H1 (cell line): Measurements from ENCODE around the gene DIPK1B. TPM values are rescaled to one million over a fixed set of nuclear protein-coding genes. Genes with fewer than 3 reads are reported as not detected.

ENCODE experiments used
- CTCF ChIA-PET: fragments of 300-600 bp; sonication (Branson Sonifier 250); formaldehyde crosslinking; loops from one replicate; lab custom pipeline; 2021; ENCODE audit not compliant: partially characterized antibody; lab: Charles Lee
- POLR2A ChIA-PET: fragments of 300-600 bp; sonication (Branson Sonifier 250); formaldehyde crosslinking; loops from one replicate; lab custom pipeline; 2021; ENCODE audit warnings: inconsistent platforms; ENCODE audit not compliant: partially characterized antibody; lab: Charles Lee
- DNase-seq, 2 experiments: peaks; one replicate each; pipeline versions ENCODE4 v3.0.0 to v3.0.0-alpha.2; 2010 to 2022; ENCODE audit warnings: low spot score in 2 of 2, low read depth in 1 of 2, mixed read lengths in 1 of 2
- FAIRE-seq: peaks from 2 replicates; lab custom pipeline; 2011; peaks lifted over from hg19 to GRCh38; lab: Jason Lieb, UNC
- H2AFZ ChIP-seq: 2 replicates; pipeline ENCODE4 v1.8.1; 2012; ENCODE audit warnings: low read length, inconsistent platforms
- H2AK5ac ChIP-seq: 2 replicates; pipeline ENCODE4 v1.6.1; 2013; ENCODE audit warnings: low read depth, low read length
- H2BK120ac ChIP-seq: replicated peaks from 2 replicates; pipeline ENCODE3; 2013; ENCODE audit warnings: low read depth, low read length, inconsistent platforms
- H2BK12ac ChIP-seq: 2 replicates; pipeline ENCODE4 v1.6.1; 2013; ENCODE audit warnings: low read depth, low read length
- H2BK15ac ChIP-seq: 2 replicates; pipeline ENCODE4 v1.6.1; 2013; ENCODE audit warnings: low read length
- H2BK20ac ChIP-seq: 2 replicates; pipeline ENCODE4 v1.6.1; 2013; ENCODE audit warnings: low read length
- H2BK5ac ChIP-seq: 2 replicates; pipeline ENCODE4 v1.6.1; 2013; ENCODE audit warnings: low read depth, low read length
- H3K14ac ChIP-seq: 2 replicates; pipeline ENCODE4 v1.6.1; 2013; ENCODE audit warnings: inconsistent platforms; ENCODE audit not compliant: insufficient read length
- H3K18ac ChIP-seq: 2 replicates; pipeline ENCODE4 v1.6.1; 2013; ENCODE audit warnings: low read length; ENCODE audit errors: extremely low read depth
- H3K23ac ChIP-seq: 2 replicates; pipeline ENCODE4 v1.6.1; 2013; ENCODE audit warnings: inconsistent platforms; ENCODE audit not compliant: insufficient read length
- H3K23me2 ChIP-seq: 2 replicates; pipeline ENCODE4 v1.6.1; 2013; ENCODE audit warnings: low read depth, low read length
- H3K27ac ChIP-seq: 2 replicates; pipeline ENCODE4 v1.6.1; 2011; ENCODE audit warnings: low read depth, low read length, inconsistent platforms
- H3K27me3 ChIP-seq, 4 experiments: replicated peaks in 1 of 4; 1 replicate in 1 of 4; 2 replicates in 3 of 4; pipeline versions ENCODE4 v1.6.1 to v1.8.1; 2011 to 2013; ENCODE audit warnings: low read length in 3 of 4, mild to moderate bottlenecking in 3 of 4, inconsistent platforms in 2 of 4, mixed read lengths in 2 of 4, moderate library complexity in 1 of 4; ENCODE audit not compliant: control insufficient read depth in 3 of 4, insufficient read depth in 3 of 4; ENCODE audit errors: extremely low read depth in 1 of 4
- H3K36me3 ChIP-seq, 4 experiments: 2 replicates each; pipeline versions ENCODE4 v1.6.1 to v1.8.1; 2011 to 2013; ENCODE audit warnings: mild to moderate bottlenecking in 4 of 4, low read length in 3 of 4, moderate library complexity in 2 of 4, control low read depth in 1 of 4, inconsistent platforms in 1 of 4; ENCODE audit not compliant: insufficient read depth in 4 of 4, control insufficient read depth in 2 of 4
- H3K4ac ChIP-seq: replicated peaks from 2 replicates; pipeline ENCODE3; 2013; ENCODE audit warnings: low read length, low read depth, mixed read lengths, inconsistent platforms; ENCODE audit not compliant: insufficient read length
- H3K4me1 ChIP-seq, 4 experiments: replicated peaks in 1 of 4; 1 replicate in 1 of 4; 2 replicates in 3 of 4; pipeline versions ENCODE4 v1.6.1 to v1.8.1; 2011 to 2013; ENCODE audit warnings: low read length in 3 of 4, inconsistent platforms in 2 of 4, mixed read lengths in 1 of 4; ENCODE audit not compliant: insufficient read depth in 4 of 4, control insufficient read depth in 3 of 4
- H3K4me2 ChIP-seq, 2 experiments: 2 replicates each; pipeline versions ENCODE4 v1.6.1 to v1.8.1; 2011 to 2013; ENCODE audit warnings: low read depth in 2 of 2, low read length in 2 of 2, control low read depth in 1 of 2, inconsistent platforms in 1 of 2, mild to moderate bottlenecking in 1 of 2; ENCODE audit not compliant: insufficient read depth in 1 of 2
- H3K4me3 ChIP-seq, 4 experiments: fragments of 200-600, 300-600 bp in 1 of 4; sonication (generic), shearing (Covaris generic), sonication (Bioruptor Twin) in 1 of 4; 2 replicates each; pipeline versions ENCODE4 v1.5.1 to v1.8.1; 2011 to 2016; ENCODE audit warnings: low read length in 4 of 4, low read depth in 3 of 4, control low read depth in 2 of 4, inconsistent platforms in 2 of 4, mild to moderate bottlenecking in 2 of 4, mixed read lengths in 1 of 4, moderate library complexity in 1 of 4; ENCODE audit not compliant: insufficient read depth in 2 of 4; ENCODE audit errors: extremely low read depth in 1 of 4
- H3K56ac ChIP-seq: replicated peaks from 2 replicates; pipeline ENCODE3; 2013; ENCODE audit warnings: low read depth, mild to moderate bottlenecking, mixed read lengths, low read length, inconsistent platforms; ENCODE audit not compliant: insufficient read length
- H3K79me1 ChIP-seq: 2 replicates; pipeline ENCODE4 v1.6.1; 2013; ENCODE audit warnings: low read depth, low read length, control low read depth
- H3K79me2 ChIP-seq, 2 experiments: 2 replicates each; pipeline versions ENCODE4 v1.6.1 to v1.8.1; 2012 to 2013; ENCODE audit warnings: low read length in 2 of 2, mild to moderate bottlenecking in 2 of 2, inconsistent platforms in 1 of 2; ENCODE audit not compliant: insufficient read depth in 2 of 2, control insufficient read depth in 1 of 2
- H3K9ac ChIP-seq, 4 experiments: replicated peaks in 1 of 4; 1 replicate in 1 of 4; 2 replicates in 3 of 4; pipeline versions ENCODE4 v1.6.1 to v1.8.1; 2011 to 2013; ENCODE audit warnings: low read depth in 3 of 4, low read length in 3 of 4, control low read depth in 2 of 4, mild to moderate bottlenecking in 2 of 4, moderate library complexity in 2 of 4, inconsistent platforms in 1 of 4; ENCODE audit errors: extremely low read depth in 1 of 4
- H3K9me3 ChIP-seq, 2 experiments: 2 replicates each; pipeline versions ENCODE4 v1.6.1 to v1.8.1; 2012 to 2013; ENCODE audit warnings: mild to moderate bottlenecking in 2 of 2, moderate library complexity in 2 of 2, control low read depth in 1 of 2, inconsistent platforms in 1 of 2, low read depth in 1 of 2, low read length in 1 of 2, mixed read lengths in 1 of 2; ENCODE audit not compliant: insufficient read depth in 2 of 2
- H4K20me1 ChIP-seq, 2 experiments: replicated peaks in 1 of 2; 2 replicates each; pipeline versions ENCODE3 to v1.8.1; 2011 to 2013; ENCODE audit warnings: inconsistent platforms in 2 of 2, low read length in 2 of 2, mild to moderate bottlenecking in 1 of 2; ENCODE audit not compliant: insufficient read depth in 2 of 2, control insufficient read depth in 1 of 2
- H4K5ac ChIP-seq: 2 replicates; pipeline ENCODE4 v1.6.1; 2013; ENCODE audit warnings: low read length, low read depth, mixed read lengths, inconsistent platforms; ENCODE audit not compliant: insufficient read length
- H4K8ac ChIP-seq: 2 replicates; pipeline ENCODE4 v1.8.0; 2013; ENCODE audit warnings: mild to moderate bottlenecking, moderate library complexity, low read length, inconsistent platforms; ENCODE audit not compliant: insufficient read depth; ENCODE audit errors: extremely low read depth
- H4K91ac ChIP-seq: replicated peaks from 2 replicates; pipeline ENCODE3; 2013; ENCODE audit warnings: low read length, mixed read lengths, inconsistent platforms; ENCODE audit not compliant: insufficient read length
- NRF1 ChIP-seq: IDR thresholded peaks from 2 replicates; pipeline ENCODE4 v1.6.1; 2011; ENCODE audit warnings: mild to moderate bottlenecking, low read depth, low read length, improper control_type of control experiment
- POLR2A ChIP-seq, 2 experiments: IDR thresholded peaks; 1 replicate in 1 of 2; 2 replicates in 1 of 2; pipeline ENCODE4 v1.6.1; 2011; ENCODE audit warnings: low read depth in 2 of 2, low read length in 2 of 2, mild to moderate bottlenecking in 2 of 2; ENCODE audit errors: control extremely low read depth in 1 of 2
- RAD21 ChIP-seq, 2 experiments: IDR thresholded peaks in 1 of 2; conservative IDR thresholded peaks in 1 of 2; 2 replicates each; pipeline ENCODE4 v1.6.1; 2011; ENCODE audit warnings: low read depth in 2 of 2, low read length in 2 of 2, improper control_type of control experiment in 1 of 2, inconsistent platforms in 1 of 2, mild to moderate bottlenecking in 1 of 2, moderate library complexity in 1 of 2
- SRF ChIP-seq: IDR thresholded peaks from 2 replicates; pipeline ENCODE4 v1.6.1; 2011; ENCODE audit warnings: mild to moderate bottlenecking, low read depth, low read length, moderate library complexity
- WGBS, 2 experiments: shearing (Covaris generic) in 1 of 2; methylation state at CpG; one replicate each; pipeline versions ENCODE4 v1.1.6 to v1.1.7; 2013 to 2015; ENCODE audit warnings: low lambda C conversion rate in 2 of 2, mixed read lengths in 2 of 2, inconsistent platforms in 1 of 2, low coverage in 1 of 2, missing lambda C conversion rate in 1 of 2; ENCODE audit not compliant: insufficient replicate concordance in 2 of 2, insufficient coverage in 1 of 2, insufficient read length in 1 of 2; ENCODE audit errors: extremely low coverage in 1 of 2, missing lambda C conversion rate in 1 of 2; 5-methylcytosine and 5-hydroxymethylcytosine counted together
- polyA plus RNA-seq, 7 experiments: library from polyadenylated mRNA; depleted of rRNA in 3 of 7; stranded (reverse) in 5 of 7; unstranded in 2 of 7; fragments of >200 nt in 5 of 7; fragments of 200-250 nt in 2 of 7; gene quantifications; 1 replicate in 5 of 7; 2 replicates in 1 of 7; 4 replicates in 1 of 7; pipeline versions ENCODE4 v1.2.1 to v1.2.3, GENCODE V29; 2011 to 2013; ENCODE audit warnings: missing spikeins in 2 of 7, mixed read lengths in 2 of 7
- total RNA-seq: library from RNA; stranded (reverse); fragmentation: NEBNext Ultra II Directional; extraction: Animal tissue kit (Norgen Biotek cat#: 25700); gene quantifications from 2 replicates; pipeline ENCODE4 v1.2.1, GENCODE V29; 2021
- TF ChIP-seq, protein P1 (sequence below): IDR thresholded peaks from 2 replicates; pipeline ENCODE4 v1.6.1; 2011; ENCODE audit warnings: low read length, improper control_type of control experiment

The DIPK1B gene
- total and polyA plus RNA-seq, 2 of the 8 experiments (the other 6 are each of a cell fraction or from before 2014, with no cell fraction given) = 32.3 to 64.8 TPM

GRCh38 chr9:136701668-136702053 is 10.7 kb upstream of the DIPK1B start:
- ChIA-PET CTCF (interaction anchor here (1.3 to 2.0 kb wide), 3 partner anchors 19 to 43 kb away, joined by 3 to 9 read pairs (median 5); no protein-coding TSS in a partner anchor), POLR2A (no interaction called here)
- Histone ChIP-seq H3K23me2 (no peaks in the 10 kb centered on the region), H3K4me1 (peaks cover 0 to 11% (median 4%) of the 10 kb centered on the region in 4 experiments; a peak in 5 of 7 replicates), H3K14ac (no peak overlapping the region), H2BK15ac (no peak overlapping the region), H3K79me1 (no peaks in the 10 kb centered on the region), H2BK20ac (no peak overlapping the region), H3K4me2 (no peak overlapping the region; a peak in 1 of 4 replicates), H3K4ac (no peak overlapping the region), H3K23ac (no peak overlapping the region), H2AFZ (no peak overlapping the region), H3K56ac (no peak overlapping the region), H2AK5ac (no peak overlapping the region), H2BK12ac (no peak overlapping the region), H3K79me2 (no peaks in the 10 kb centered on the region), H4K91ac (no peak overlapping the region), H4K5ac (no peak overlapping the region), H3K27ac (no peak overlapping the region), H2BK5ac (no peak overlapping the region), H2BK120ac (no peak overlapping the region), H3K9me3 (no peaks in the 10 kb centered on the region), H4K8ac (no peak overlapping the region), H3K36me3 (no peaks in the 10 kb centered on the region), H3K18ac (no peak overlapping the region), H3K4me3 (no peak overlapping the region), H4K20me1 (no peaks in the 10 kb centered on the region), H3K27me3 (peaks cover 0 to 2% (median 0%) of the 10 kb centered on the region in 4 experiments; a peak in 2 of 7 replicates), H3K9ac (no peak overlapping the region)
- no peak for FAIRE-seq
- TF ChIP-seq, protein P1, sequence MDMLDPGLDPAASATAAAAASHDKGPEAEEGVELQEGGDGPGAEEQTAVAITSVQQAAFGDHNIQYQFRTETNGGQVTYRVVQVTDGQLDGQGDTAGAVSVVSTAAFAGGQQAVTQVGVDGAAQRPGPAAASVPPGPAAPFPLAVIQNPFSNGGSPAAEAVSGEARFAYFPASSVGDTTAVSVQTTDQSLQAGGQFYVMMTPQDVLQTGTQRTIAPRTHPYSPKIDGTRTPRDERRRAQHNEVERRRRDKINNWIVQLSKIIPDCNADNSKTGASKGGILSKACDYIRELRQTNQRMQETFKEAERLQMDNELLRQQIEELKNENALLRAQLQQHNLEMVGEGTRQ = no peak
- TF ChIP-seq NRF1 = no peak
- TF ChIP-seq SRF = no peak
- TF ChIP-seq RAD21 (IDR thresholded peaks at IDR 0.05 in 1 of 2, conservative IDR thresholded peaks at IDR 0.05 in 1 of 2; ENCODE audit: low read depth in 2 of 2, low read length in 2 of 2) = no peak
- TF ChIP-seq POLR2A (IDR thresholded peaks at IDR 0.05; ENCODE audit: control extremely low read depth in 1 of 2, low read depth in 2 of 2, low read length in 2 of 2) = no peak
- peak in 1 of 2 experiments; percentile 49 for DNase-seq
- 62% methylated on average over 8 of the region's 10 CpGs; no CpG with 5 or more reads in 1 of the 2 experiments for WGBS, 2 experiments
